ENCODE results near the gene NPHP4. TPM values are rescaled to one million over a fixed set of nuclear protein-coding genes. Genes with fewer than 3 reads are reported as not detected.
A peak's percentile ranks its signal among the peaks of the same experiment; 100 is the strongest.

NPHP4 gene
- polyA plus RNA-seq, 3 donors = 0.39 to 13.7 (median 1.2) TPM

- peaks cover 44% of the 10 kb centered on the region for H4K20me1 ChIP-seq (ENCODE audit: insufficient read depth, low read length)
- Mint-ChIP-seq H3K4me1 (peaks cover 16% of the 10 kb centered on the region), H3K36me3 (peaks cover 23 to 32% of the 10 kb centered on the region in 2 donors), H3K4me3 (no peak overlapping the region), H3K9me3 (no peaks in the 10 kb centered on the region), H3K27me3 (ENCODE audit: low read depth in 3 of 3) (peaks cover 0 to 4% (median 2%) of the 10 kb centered on the region in 3 donors), H3K27ac (peak overlapping the region in 4 of 7 donors; percentile 30 to 65 (median 54))
- intact Hi-C loops (cut with micrococcal nuclease) = no loop called here
- no peak for DNase-seq
- H3K4me2 ChIP-seq (replicated peaks; ENCODE audit: extremely low read depth, low read length, poor library complexity, severe bottlenecking) = no peak overlapping the region
- no peaks in the 10 kb centered on the region for H3K79me2 ChIP-seq (ENCODE audit: insufficient read depth, low read length)
- no peak overlapping the region for H3K27ac ChIP-seq (ENCODE audit: low read depth in 1 of 2, low read length in 2 of 2)
- no peak overlapping the region for H3K9ac ChIP-seq (ENCODE audit: insufficient read depth, low read length, poor library complexity, severe bottlenecking)
- TF ChIP-seq CTCF (IDR thresholded peaks at IDR 0.05) = no peak
- peaks cover 0 to 15% of the 10 kb centered on the region in 2 donors for H3K36me3 ChIP-seq (replicated peaks in 1 of 2; ENCODE audit: control insufficient read depth in 1 of 2, insufficient read depth in 2 of 2, low read length in 2 of 2)
- WGBS (ENCODE audit: insufficient coverage) = 87% methylated on average over 16 of the region's 23 CpGs
- no peak overlapping the region for H2AFZ ChIP-seq (ENCODE audit: insufficient read depth, low read depth, low read length, poor library complexity, severe bottlenecking)
- peaks cover 13 to 23% of the 10 kb centered on the region in 2 donors for H3K4me1 ChIP-seq (ENCODE audit: control insufficient read depth in 1 of 2, insufficient read depth in 2 of 2, low read length in 2 of 2)
- H3K4me3 ChIP-seq (replicated peaks in 1 of 3; ENCODE audit: low read depth in 2 of 3, low read length in 3 of 3) = no peak overlapping the region
- H3K27me3 ChIP-seq (ENCODE audit: control insufficient read depth in 2 of 2, insufficient read depth in 2 of 2, low read length in 2 of 2) = no peaks in the 10 kb centered on the region
- H3K9me3 ChIP-seq (replicated peaks in 1 of 2; ENCODE audit: control insufficient read depth in 1 of 2, insufficient read depth in 1 of 2, low read length in 2 of 2) = no peaks in the 10 kb centered on the region
Measured at GRCh38 chr1:6009120-6010040, 17.2 kb upstream of the NPHP4 start.

GRCh38 chr1:6008696-6009095 lies 16.5 kb upstream of the NPHP4 start:
- peaks cover 0 to 16% of the 10 kb centered on the region in 2 donors for H3K36me3 ChIP-seq (replicated peaks in 1 of 2; ENCODE audit: control insufficient read depth in 1 of 2, insufficient read depth in 2 of 2, low read length in 2 of 2)
- DNase-seq = no peak
- H2AFZ ChIP-seq (ENCODE audit: insufficient read depth, low read depth, low read length, poor library complexity, severe bottlenecking) = no peak overlapping the region
- Mint-ChIP-seq H3K27me3 (ENCODE audit: low read depth in 3 of 3) (peaks cover 0 to 4% (median 2%) of the 10 kb centered on the region in 3 donors), H3K27ac (peak overlapping the region in 1 of 7 donors; percentile 18), H3K36me3 (peaks cover 20 to 33% of the 10 kb centered on the region in 2 donors), H3K4me1 (peaks cover 12% of the 10 kb centered on the region), H3K9me3 (no peaks in the 10 kb centered on the region), H3K4me3 (no peak overlapping the region)
- no peaks in the 10 kb centered on the region for H3K27me3 ChIP-seq (ENCODE audit: control insufficient read depth in 2 of 2, insufficient read depth in 2 of 2, low read length in 2 of 2)
- H3K4me1 ChIP-seq (ENCODE audit: control insufficient read depth in 1 of 2, insufficient read depth in 2 of 2, low read length in 2 of 2) = peaks cover 9 to 18% of the 10 kb centered on the region in 2 donors
- no peaks in the 10 kb centered on the region for H3K9me3 ChIP-seq (replicated peaks in 1 of 2; ENCODE audit: control insufficient read depth in 1 of 2, insufficient read depth in 1 of 2, low read length in 2 of 2)
- no peaks in the 10 kb centered on the region for H3K79me2 ChIP-seq (ENCODE audit: insufficient read depth, low read length)
- intact Hi-C loops (cut with micrococcal nuclease) = no loop called here
- peaks cover 51% of the 10 kb centered on the region for H4K20me1 ChIP-seq (ENCODE audit: insufficient read depth, low read length)
- no peak overlapping the region for H3K4me3 ChIP-seq (replicated peaks in 1 of 3; ENCODE audit: low read depth in 2 of 3, low read length in 3 of 3)
- 96% methylated on average over 4 of the region's 6 CpGs for WGBS (ENCODE audit: insufficient coverage)
- no peak overlapping the region for H3K4me2 ChIP-seq (replicated peaks; ENCODE audit: extremely low read depth, low read length, poor library complexity, severe bottlenecking)
- TF ChIP-seq CTCF (IDR thresholded peaks at IDR 0.05) = no peak
- no peak overlapping the region for H3K9ac ChIP-seq (ENCODE audit: insufficient read depth, low read length, poor library complexity, severe bottlenecking)
- H3K27ac ChIP-seq (ENCODE audit: low read depth in 1 of 2, low read length in 2 of 2) = no peak overlapping the region
